GM12878 (cell line): ENCODE data around the gene COL27A1.

Source experiments
- CHD1 ChIP-seq: IDR thresholded peaks from 2 replicates; pipeline ENCODE4 v1.6.1; 2012; ENCODE audit warnings: low read depth, low read length, improper control_type of control experiment
- EZH2 ChIP-seq: IDR thresholded peaks from 2 replicates; pipeline ENCODE4 v1.6.1; 2012; ENCODE audit warnings: low read depth, mild to moderate bottlenecking, control low read depth, inconsistent platforms, low read length, borderline replicate concordance; ENCODE audit not compliant: control insufficient read depth
- NRF1 ChIP-seq: conservative IDR thresholded peaks from 2 replicates; pipeline ENCODE4 v1.6.1; 2011; ENCODE audit warnings: mild to moderate bottlenecking, low read depth, low read length, improper control_type of control experiment
- POLR2A ChIP-seq: IDR thresholded peaks from 2 replicates; pipeline ENCODE4 v1.6.1; 2011; ENCODE audit warnings: low read depth, mild to moderate bottlenecking, low read length
- POLR2AphosphoS5 ChIP-seq: IDR thresholded peaks from 2 replicates; pipeline ENCODE4 v1.6.1; 2011; ENCODE audit warnings: mild to moderate bottlenecking, low read length, inconsistent platforms
- RAD21 ChIP-seq: IDR thresholded peaks from 2 replicates; pipeline ENCODE4 v1.6.1; 2011; ENCODE audit warnings: mild to moderate bottlenecking, low read depth, low read length, moderate library complexity; ENCODE audit not compliant: insufficient read depth
- RAD51 ChIP-seq: fragments of 450-650 bp; IDR thresholded peaks from 2 replicates; pipeline ENCODE4 v1.6.1; 2016; ENCODE audit warnings: moderate library complexity, mild to moderate bottlenecking, inconsistent platforms
- TF ChIP-seq, protein P1 (sequence below), 3 experiments: IDR thresholded peaks in 2 of 3; conservative IDR thresholded peaks in 1 of 3; 2 replicates each; pipeline ENCODE4 v1.5.1; 2011; ENCODE audit warnings: low read depth in 3 of 3, low read length in 3 of 3, mild to moderate bottlenecking in 3 of 3, control low read depth in 2 of 3, moderate library complexity in 2 of 3, inconsistent platforms in 1 of 3, mixed read lengths in 1 of 3; ENCODE audit not compliant: control insufficient read depth in 2 of 3, insufficient read depth in 1 of 3; ENCODE audit errors: extremely low read depth in 1 of 3

- TF ChIP-seq, protein P1, sequence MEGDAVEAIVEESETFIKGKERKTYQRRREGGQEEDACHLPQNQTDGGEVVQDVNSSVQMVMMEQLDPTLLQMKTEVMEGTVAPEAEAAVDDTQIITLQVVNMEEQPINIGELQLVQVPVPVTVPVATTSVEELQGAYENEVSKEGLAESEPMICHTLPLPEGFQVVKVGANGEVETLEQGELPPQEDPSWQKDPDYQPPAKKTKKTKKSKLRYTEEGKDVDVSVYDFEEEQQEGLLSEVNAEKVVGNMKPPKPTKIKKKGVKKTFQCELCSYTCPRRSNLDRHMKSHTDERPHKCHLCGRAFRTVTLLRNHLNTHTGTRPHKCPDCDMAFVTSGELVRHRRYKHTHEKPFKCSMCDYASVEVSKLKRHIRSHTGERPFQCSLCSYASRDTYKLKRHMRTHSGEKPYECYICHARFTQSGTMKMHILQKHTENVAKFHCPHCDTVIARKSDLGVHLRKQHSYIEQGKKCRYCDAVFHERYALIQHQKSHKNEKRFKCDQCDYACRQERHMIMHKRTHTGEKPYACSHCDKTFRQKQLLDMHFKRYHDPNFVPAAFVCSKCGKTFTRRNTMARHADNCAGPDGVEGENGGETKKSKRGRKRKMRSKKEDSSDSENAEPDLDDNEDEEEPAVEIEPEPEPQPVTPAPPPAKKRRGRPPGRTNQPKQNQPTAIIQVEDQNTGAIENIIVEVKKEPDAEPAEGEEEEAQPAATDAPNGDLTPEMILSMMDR (IDR thresholded peaks at IDR 0.05 in 2 of 3, conservative IDR thresholded peaks at IDR 0.05 in 1 of 3; ENCODE audit: control insufficient read depth in 2 of 3, extremely low read depth in 1 of 3, insufficient read depth in 1 of 3, low read depth in 3 of 3, low read length in 3 of 3): no peak
- no peak for TF ChIP-seq CHD1
- no peak for TF ChIP-seq POLR2A
- TF ChIP-seq NRF1: no peak
- no peak for TF ChIP-seq RAD21
- TF ChIP-seq POLR2AphosphoS5: no peak
- no peak for TF ChIP-seq RAD51
- TF ChIP-seq EZH2: no peak
Observed at GRCh38 chr9:114243240-114243639, 87.9 kb downstream of the COL27A1 start.
